ENCODE data around the gene LRTM2.

DNA sequence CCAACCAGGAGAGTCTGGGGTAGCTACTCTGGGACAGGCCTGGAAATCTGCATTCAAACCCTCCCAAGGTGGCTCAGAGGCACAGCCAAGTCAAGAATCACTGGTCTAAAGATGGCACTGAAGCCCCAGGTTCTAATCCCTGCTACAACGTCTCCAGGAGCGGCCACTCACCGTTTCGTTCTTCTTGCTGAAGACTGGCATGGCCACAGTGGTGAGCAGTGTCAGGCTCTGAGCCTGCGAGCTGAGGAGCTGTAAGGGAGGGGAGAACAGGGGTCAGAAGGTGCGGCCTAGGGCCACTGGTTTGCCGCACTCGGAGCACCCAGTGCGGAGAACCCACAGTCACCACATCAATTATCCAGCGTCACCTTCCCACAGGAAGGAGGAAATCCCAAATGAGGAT, 59.3 kb downstream of the LRTM2 start:
- no peak for TF ChIP-seq EZH2 (IDR thresholded peaks at IDR 0.05)
- TF ChIP-seq POLR2AphosphoS5 (IDR thresholded peaks at IDR 0.05; ENCODE audit: borderline replicate concordance, low read depth, low read length): no peak
- no peak for TF ChIP-seq FOXP2 (optimal IDR thresholded peaks at IDR 0.05; ENCODE audit: control extremely low read depth, extremely low read length, insufficient read depth)
